ENCODE results near the gene RGS8.

DNA sequence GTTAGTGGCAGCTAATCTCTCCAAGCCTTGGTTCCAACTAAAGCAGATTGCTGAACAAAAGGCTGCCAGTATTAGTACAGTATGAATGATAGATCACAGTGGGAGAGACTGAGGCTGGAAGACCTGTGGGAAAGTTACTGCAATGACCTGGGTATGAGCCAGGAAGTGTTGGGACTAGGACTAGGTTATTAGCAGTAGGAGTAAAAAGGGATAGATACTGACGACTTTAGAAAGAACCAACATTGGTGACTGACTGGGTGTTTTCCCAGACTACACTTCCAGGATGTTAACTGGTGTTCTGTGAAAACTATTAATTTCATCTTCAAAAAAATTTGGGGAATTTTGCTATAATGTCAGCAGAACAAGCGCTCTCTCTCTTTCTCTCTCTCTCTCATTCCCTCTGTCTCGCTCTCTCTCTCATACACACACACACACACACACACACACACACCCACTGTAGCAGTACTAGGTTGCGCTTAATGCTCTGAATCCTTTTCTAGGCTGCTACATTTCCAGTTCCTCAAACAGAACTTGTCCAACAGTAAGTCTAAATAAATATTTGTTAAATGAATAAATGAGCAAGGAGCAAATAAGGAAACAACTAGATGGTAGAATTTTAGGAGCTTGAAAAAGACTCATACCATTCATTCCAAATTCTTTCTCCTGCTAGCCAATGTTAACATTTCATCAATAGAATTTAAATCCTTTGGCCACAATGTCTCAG is 47.6 kb upstream of the RGS8 start:
- TF ChIP-seq, protein P1, sequence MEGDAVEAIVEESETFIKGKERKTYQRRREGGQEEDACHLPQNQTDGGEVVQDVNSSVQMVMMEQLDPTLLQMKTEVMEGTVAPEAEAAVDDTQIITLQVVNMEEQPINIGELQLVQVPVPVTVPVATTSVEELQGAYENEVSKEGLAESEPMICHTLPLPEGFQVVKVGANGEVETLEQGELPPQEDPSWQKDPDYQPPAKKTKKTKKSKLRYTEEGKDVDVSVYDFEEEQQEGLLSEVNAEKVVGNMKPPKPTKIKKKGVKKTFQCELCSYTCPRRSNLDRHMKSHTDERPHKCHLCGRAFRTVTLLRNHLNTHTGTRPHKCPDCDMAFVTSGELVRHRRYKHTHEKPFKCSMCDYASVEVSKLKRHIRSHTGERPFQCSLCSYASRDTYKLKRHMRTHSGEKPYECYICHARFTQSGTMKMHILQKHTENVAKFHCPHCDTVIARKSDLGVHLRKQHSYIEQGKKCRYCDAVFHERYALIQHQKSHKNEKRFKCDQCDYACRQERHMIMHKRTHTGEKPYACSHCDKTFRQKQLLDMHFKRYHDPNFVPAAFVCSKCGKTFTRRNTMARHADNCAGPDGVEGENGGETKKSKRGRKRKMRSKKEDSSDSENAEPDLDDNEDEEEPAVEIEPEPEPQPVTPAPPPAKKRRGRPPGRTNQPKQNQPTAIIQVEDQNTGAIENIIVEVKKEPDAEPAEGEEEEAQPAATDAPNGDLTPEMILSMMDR (IDR thresholded peaks at IDR 0.05), result no peak
- TF ChIP-seq HDAC2 (IDR thresholded peaks at IDR 0.05) (no peak), ATOH8 (CRISPR knock-in tag; IDR thresholded peaks at IDR 0.05; ENCODE audit: low read depth) (no peak)
- TF ChIP-seq, protein P2, sequence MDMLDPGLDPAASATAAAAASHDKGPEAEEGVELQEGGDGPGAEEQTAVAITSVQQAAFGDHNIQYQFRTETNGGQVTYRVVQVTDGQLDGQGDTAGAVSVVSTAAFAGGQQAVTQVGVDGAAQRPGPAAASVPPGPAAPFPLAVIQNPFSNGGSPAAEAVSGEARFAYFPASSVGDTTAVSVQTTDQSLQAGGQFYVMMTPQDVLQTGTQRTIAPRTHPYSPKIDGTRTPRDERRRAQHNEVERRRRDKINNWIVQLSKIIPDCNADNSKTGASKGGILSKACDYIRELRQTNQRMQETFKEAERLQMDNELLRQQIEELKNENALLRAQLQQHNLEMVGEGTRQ (IDR thresholded peaks at IDR 0.05), result no peak
